GM21367 (cell line): Measurements from ENCODE around the gene TRIM32.
"Not testable (repeated sequence)": the region's sequence is repeated elsewhere in the genome, so short reads cannot be mapped to it uniquely, and the experiment has no call there.

Source experiments
- ATAC-seq: cut with Tn5 transposase; IDR thresholded peaks from one replicate; pipeline ENCODE4 v1.9.1; 2021; ENCODE audit not compliant: unreplicated experiment

Gene TRIM32

GRCh38 chr9:116673375-116673774 lies 13.7 kb upstream of the TRIM32 start:
- no peak for ATAC-seq

GRCh38 chr9:116674210-116674980 lies 12.7 kb upstream of the TRIM32 start:
- no peak for ATAC-seq

GRCh38 chr9:116683535-116683934 lies 3.6 kb upstream of the TRIM32 start:
- no peak for ATAC-seq

GRCh38 chr9:116685166-116685565 lies 1.9 kb upstream of the TRIM32 start:
- ATAC-seq: no peak

- no peak for ATAC-seq
Observed at GRCh38 chr9:116686135-116686534, 970 bp upstream of the TRIM32 start.

- ATAC-seq: peak; percentile 31
Observed at GRCh38 chr9:116686693-116687073, 422 bp upstream of the TRIM32 start.

GRCh38 chr9:116687754-116688135 lies 640 bp downstream of the TRIM32 start:
- ATAC-seq: no peak

GRCh38 chr9:116688806-116689485 lies 1.8 kb downstream of the TRIM32 start:
- ATAC-seq: no peak

GRCh38 chr9:116689486-116690032 lies 2.5 kb downstream of the TRIM32 start:
- ATAC-seq: no peak

- ATAC-seq: not testable (repeated sequence)
Observed at GRCh38 chr9:116690805-116691204, 3.7 kb downstream of the TRIM32 start.

- no peak for ATAC-seq
Observed at GRCh38 chr9:116691607-116692006, 4.5 kb downstream of the TRIM32 start.

GRCh38 chr9:116692616-116693015 lies 5.5 kb downstream of the TRIM32 start:
- ATAC-seq: no peak

- no peak for ATAC-seq
Observed at GRCh38 chr9:116693233-116693731, 6.2 kb downstream of the TRIM32 start.

GRCh38 chr9:116694785-116695291 lies 7.7 kb downstream of the TRIM32 start:
- no peak for ATAC-seq

GRCh38 chr9:116695438-116695837 lies 8.3 kb downstream of the TRIM32 start:
- no peak for ATAC-seq

- ATAC-seq: no peak
Observed at GRCh38 chr9:116697362-116697761, 10.3 kb downstream of the TRIM32 start.

- ATAC-seq: no peak
Observed at GRCh38 chr9:116697887-116698286, 10.8 kb downstream of the TRIM32 start.

- ATAC-seq: no peak
Observed at GRCh38 chr9:116700279-116700678, 13.2 kb downstream of the TRIM32 start.

- ATAC-seq: no peak
Observed at GRCh38 chr9:116700882-116701865, 14.1 kb downstream of the TRIM32 start.

- no peak for ATAC-seq
Observed at GRCh38 chr9:116701940-116702642, 15.0 kb downstream of the TRIM32 start.
